HG03039 (cell line): ENCODE data around the gene RNASE13.

Source experiments
- ATAC-seq: cut with Tn5 transposase; IDR thresholded peaks from one replicate; pipeline ENCODE4 v1.9.1; 2021; ENCODE audit warnings: mild to moderate bottlenecking, moderate library complexity; ENCODE audit not compliant: unreplicated experiment

RNASE13 gene

GRCh38 chr14:21034707-21035106 lies at the start of gene RNASE13:
Gene RNASE13, minus strand, starts transcription at chr14:21034807. Its CDS starts 519 bp downstream, at chr14:21034288.
- ATAC-seq: no peak

- no peak for ATAC-seq
Observed at GRCh38 chr14:21084396-21084795, 49.8 kb upstream of the RNASE13 start.

GRCh38 chr14:21083565-21084325 lies 49.1 kb upstream of the RNASE13 start:
- no peak for ATAC-seq

- no peak for ATAC-seq
Observed at GRCh38 chr14:21081521-21082142, 47.0 kb upstream of the RNASE13 start.

GRCh38 chr14:21078726-21079125 lies 44.1 kb upstream of the RNASE13 start:
- no peak for ATAC-seq

- ATAC-seq: no peak
Observed at GRCh38 chr14:21078287-21078686, 43.7 kb upstream of the RNASE13 start.

GRCh38 chr14:21077672-21078071 lies 43.1 kb upstream of the RNASE13 start:
- ATAC-seq: no peak

GRCh38 chr14:21075719-21076437 lies 41.3 kb upstream of the RNASE13 start:
- no peak for ATAC-seq

- no peak for ATAC-seq
Observed at GRCh38 chr14:21074398-21075272, 40.0 kb upstream of the RNASE13 start.

- no peak for ATAC-seq
Observed at GRCh38 chr14:21073921-21074320, 39.3 kb upstream of the RNASE13 start.

- no peak for ATAC-seq
Observed at GRCh38 chr14:21072781-21073339, 38.3 kb upstream of the RNASE13 start.

- ATAC-seq: no peak
Observed at GRCh38 chr14:21072031-21072473, 37.4 kb upstream of the RNASE13 start.

GRCh38 chr14:21071225-21072030 lies 36.8 kb upstream of the RNASE13 start:
- peak; percentile 57 for ATAC-seq

GRCh38 chr14:21070610-21071224 lies 36.1 kb upstream of the RNASE13 start:
- peak; percentile 8 for ATAC-seq

- ATAC-seq: no peak
Observed at GRCh38 chr14:21070083-21070609, 35.5 kb upstream of the RNASE13 start, which contains the start of gene ARHGEF40. Gene ARHGEF40, plus strand, starts transcription at chr14:21070304. Its CDS starts 93 bp downstream, at chr14:21070397.

GRCh38 chr14:21069388-21070082 lies 34.9 kb upstream of the RNASE13 start:
- ATAC-seq: no peak

- ATAC-seq: no peak
Observed at GRCh38 chr14:21068521-21069387, 34.1 kb upstream of the RNASE13 start.
